ENCODE results near the gene MAP3K7. TPM values are rescaled to one million over a fixed set of nuclear protein-coding genes. Genes with fewer than 3 reads are reported as not detected.

The MAP3K7 gene
- total RNA-seq, 1 experiment from 2014 or later, result 26.6 TPM

GRCh38 chr6:90516074-90516660, 70.7 kb downstream of the MAP3K7 start:
- no peak overlapping the region for H3K4me2 ChIP-seq (ENCODE audit: low read length)
- TF ChIP-seq CEBPB (IDR thresholded peaks at IDR 0.05; ENCODE audit: low read depth) (no peak), CBX3 (IDR thresholded peaks at IDR 0.05; ENCODE audit: low read depth) (no peak), REST (IDR thresholded peaks at IDR 0.05; ENCODE audit: low read depth) (no peak), SIN3A (IDR thresholded peaks at IDR 0.05; ENCODE audit: low read depth) (no peak), EGR1 (IDR thresholded peaks at IDR 0.05; ENCODE audit: low read depth) (no peak), POLR2A (IDR thresholded peaks at IDR 0.05; ENCODE audit: borderline replicate concordance, extremely low read depth, insufficient read depth, insufficient read length) (no peak), YY1 (IDR thresholded peaks at IDR 0.05; ENCODE audit: extremely low read depth, insufficient replicate concordance, low read depth, low read length) (no peak), EZH2phosphoT487 (IDR thresholded peaks at IDR 0.05; ENCODE audit: borderline replicate concordance) (no peak), CTCF (IDR thresholded peaks at IDR 0.05 in 2 of 3, conservative IDR thresholded peaks at IDR 0.05 in 1 of 3; ENCODE audit: borderline replicate concordance in 1 of 3, insufficient read depth in 1 of 3, low read depth in 2 of 3, low read length in 2 of 3) (no peak), ATF3 (IDR thresholded peaks at IDR 0.05) (no peak), ZBTB33 (IDR thresholded peaks at IDR 0.05; ENCODE audit: extremely low read depth, insufficient replicate concordance, low read length) (no peak), TCF7L2 (IDR thresholded peaks at IDR 0.05; ENCODE audit: borderline replicate concordance, extremely low read depth, insufficient read depth, insufficient read length) (no peak), ELF1 (IDR thresholded peaks at IDR 0.05; ENCODE audit: borderline replicate concordance, low read depth) (no peak), SRF (IDR thresholded peaks at IDR 0.05; ENCODE audit: low read depth) (no peak), POLR2AphosphoS5 (IDR thresholded peaks at IDR 0.05; ENCODE audit: low read depth, low read length) (no peak), ZFX (IDR thresholded peaks at IDR 0.05) (no peak), ZNF274 (IDR thresholded peaks at IDR 0.05; ENCODE audit: low read depth, low read length) (no peak), MAX (IDR thresholded peaks at IDR 0.05) (no peak), SP1 (IDR thresholded peaks at IDR 0.05; ENCODE audit: low read depth) (no peak), FOSL1 (IDR thresholded peaks at IDR 0.05; ENCODE audit: low read depth) (no peak)
- H4K20me1 ChIP-seq (ENCODE audit: insufficient read depth), result no peaks in the 10 kb centered on the region
- ATAC-seq, result no peak
- H3K9me2 ChIP-seq (ENCODE audit: insufficient read depth), result no peaks in the 10 kb centered on the region
- H3K9me3 ChIP-seq (ENCODE audit: control insufficient read depth in 1 of 2, insufficient read depth in 1 of 2, low read depth in 1 of 2, low read length in 2 of 2), result no peaks in the 10 kb centered on the region
- no peak overlapping the region for H3K27ac ChIP-seq (ENCODE audit: low read depth, low read length)
- H3K9ac ChIP-seq (ENCODE audit: low read length), result no peak overlapping the region
- no peaks in the 10 kb centered on the region for H3K79me2 ChIP-seq (ENCODE audit: insufficient read depth, low read length)
- no peaks in the 10 kb centered on the region for H3K27me3 ChIP-seq (ENCODE audit: insufficient read depth, low read length)
- intact Hi-C loops (cut with micrococcal nuclease), result no loop called here
- ChIA-PET CTCF (no interaction called here), POLR2A (no interaction called here), RAD21 (ENCODE audit: low non-redundant PET in 1 of 2, low total read pairs in 2 of 2, uncharacterized antibody in 2 of 2, unreplicated experiment in 2 of 2) (no interaction called here)
- no peak for DNase-seq (ENCODE audit: low read depth, low spot score)
- H3K4me1 ChIP-seq (ENCODE audit: control insufficient read depth in 1 of 2, insufficient read depth in 2 of 2, low read length in 2 of 2), result no peaks in the 10 kb centered on the region
- BruUV-seq (replicated peaks), result TSS peak; percentile 29
- peaks cover 6 to 19% of the 10 kb centered on the region in 2 experiments; a peak in 1 of 4 replicates for H3K36me3 ChIP-seq (ENCODE audit: control insufficient read depth in 1 of 2, insufficient read depth in 2 of 2, low read length in 2 of 2)
- no peak overlapping the region for H2AFZ ChIP-seq (ENCODE audit: low read depth, low read length, poor library complexity, severe bottlenecking)
- H3K4me3 ChIP-seq (replicated peaks in 1 of 2; ENCODE audit: low read depth in 1 of 2, low read length in 2 of 2), result no peak overlapping the region

Measured in HCT116 (cell line).